ENCODE data around the gene SORL1.

The SORL1 gene

DNA sequence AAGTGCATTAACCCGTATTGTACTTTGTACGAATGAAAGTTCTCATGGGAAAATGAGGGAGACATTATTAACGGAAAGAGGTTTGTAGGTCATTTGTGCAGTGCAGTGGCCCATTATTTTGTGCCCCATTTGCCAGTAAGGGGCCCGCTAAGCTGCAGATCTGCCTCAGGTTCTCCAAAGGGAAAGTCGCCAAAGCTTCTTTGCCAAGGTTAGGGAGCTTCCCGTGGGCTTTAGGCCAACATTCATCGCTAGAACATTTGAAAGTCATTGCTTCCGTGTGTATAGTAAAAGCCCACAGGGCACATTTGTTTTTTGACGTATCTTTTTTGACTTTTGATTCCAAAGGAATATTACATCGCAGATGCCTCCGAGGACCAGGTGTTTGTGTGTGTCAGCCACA is 61.7 kb downstream of the SORL1 start:
- DNase-seq = no peak

DNA sequence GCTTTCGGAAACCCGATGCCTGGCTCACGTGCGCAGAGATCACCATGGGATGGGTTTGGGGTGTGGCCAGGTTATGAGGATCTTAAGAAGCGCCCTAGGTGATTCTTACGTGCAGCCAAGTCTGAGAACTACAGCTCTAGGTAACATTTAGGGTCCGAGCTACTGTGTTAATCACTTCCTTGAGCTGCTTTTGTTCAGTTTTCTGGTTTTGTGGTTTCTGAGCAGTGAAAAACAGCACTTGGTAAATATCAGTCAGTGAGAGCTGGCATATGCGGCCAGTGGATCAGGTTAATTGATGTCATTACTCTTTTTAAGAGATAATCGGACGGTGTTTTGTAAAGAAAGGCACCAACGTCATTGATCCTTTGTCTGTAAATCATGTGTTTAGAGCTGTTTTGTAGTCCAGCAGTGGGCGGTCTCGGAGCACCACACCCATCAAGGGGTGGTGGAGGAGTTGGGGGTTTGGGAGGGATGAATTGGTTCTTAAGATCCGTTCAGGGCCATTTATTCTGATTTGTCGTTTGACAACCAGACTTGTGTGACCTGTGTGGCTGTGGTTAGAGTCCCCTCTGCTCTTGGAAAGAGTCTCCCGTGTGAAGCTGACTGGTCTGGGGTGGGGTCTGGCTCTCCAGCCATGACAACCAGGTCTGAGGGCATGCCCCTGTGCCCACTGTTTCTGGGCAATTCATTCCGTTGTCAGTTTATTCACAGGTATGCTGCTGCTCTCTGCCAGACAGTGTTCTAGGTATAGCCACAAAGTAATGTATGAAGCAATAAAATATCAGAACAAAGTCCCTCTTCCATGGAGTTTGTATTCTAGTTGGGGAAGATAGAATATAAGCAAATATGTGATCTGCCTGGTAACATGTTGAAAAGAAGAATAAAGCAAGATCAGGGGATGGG is 62.6 kb downstream of the SORL1 start:
- DNase-seq = no peak

DNA sequence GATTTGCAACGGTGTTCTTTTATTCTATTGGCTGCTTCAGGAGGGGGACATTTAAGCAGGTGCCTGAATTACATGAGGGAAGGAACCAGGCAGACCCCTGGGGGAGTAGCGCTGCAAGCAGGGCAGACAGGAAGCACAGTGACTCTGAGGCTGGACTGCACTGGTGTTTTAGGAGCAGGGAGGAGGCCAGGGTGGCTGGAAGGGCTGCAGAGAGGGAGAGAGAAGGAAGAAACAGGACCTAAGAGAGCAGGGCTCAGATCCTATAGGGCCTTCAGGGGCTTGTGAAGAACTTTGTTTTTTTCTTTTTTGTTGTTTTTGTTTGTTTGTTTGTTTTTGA is 63.2 kb downstream of the SORL1 start:
- no peak for DNase-seq

DNA sequence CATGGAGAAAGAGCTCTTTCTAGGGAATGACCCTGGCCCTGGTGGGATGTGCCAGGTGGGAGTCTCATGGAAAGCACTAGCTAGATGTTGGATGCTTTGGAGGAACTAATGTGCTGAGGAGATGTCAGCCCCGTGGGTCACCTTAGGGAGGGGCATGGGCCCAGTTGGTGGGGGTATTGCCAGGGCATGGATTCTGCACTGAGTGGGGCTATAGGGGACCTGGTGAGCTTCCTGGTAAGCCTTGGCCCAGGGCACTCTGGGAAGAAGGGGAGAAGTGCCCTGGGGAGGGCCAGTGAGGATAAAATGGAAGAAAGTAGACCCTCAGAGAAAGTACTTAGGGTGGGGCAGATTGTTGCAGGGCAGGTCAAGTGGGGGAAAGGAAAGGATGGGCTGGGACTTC is 65.9 kb downstream of the SORL1 start:
- no peak for DNase-seq

DNA sequence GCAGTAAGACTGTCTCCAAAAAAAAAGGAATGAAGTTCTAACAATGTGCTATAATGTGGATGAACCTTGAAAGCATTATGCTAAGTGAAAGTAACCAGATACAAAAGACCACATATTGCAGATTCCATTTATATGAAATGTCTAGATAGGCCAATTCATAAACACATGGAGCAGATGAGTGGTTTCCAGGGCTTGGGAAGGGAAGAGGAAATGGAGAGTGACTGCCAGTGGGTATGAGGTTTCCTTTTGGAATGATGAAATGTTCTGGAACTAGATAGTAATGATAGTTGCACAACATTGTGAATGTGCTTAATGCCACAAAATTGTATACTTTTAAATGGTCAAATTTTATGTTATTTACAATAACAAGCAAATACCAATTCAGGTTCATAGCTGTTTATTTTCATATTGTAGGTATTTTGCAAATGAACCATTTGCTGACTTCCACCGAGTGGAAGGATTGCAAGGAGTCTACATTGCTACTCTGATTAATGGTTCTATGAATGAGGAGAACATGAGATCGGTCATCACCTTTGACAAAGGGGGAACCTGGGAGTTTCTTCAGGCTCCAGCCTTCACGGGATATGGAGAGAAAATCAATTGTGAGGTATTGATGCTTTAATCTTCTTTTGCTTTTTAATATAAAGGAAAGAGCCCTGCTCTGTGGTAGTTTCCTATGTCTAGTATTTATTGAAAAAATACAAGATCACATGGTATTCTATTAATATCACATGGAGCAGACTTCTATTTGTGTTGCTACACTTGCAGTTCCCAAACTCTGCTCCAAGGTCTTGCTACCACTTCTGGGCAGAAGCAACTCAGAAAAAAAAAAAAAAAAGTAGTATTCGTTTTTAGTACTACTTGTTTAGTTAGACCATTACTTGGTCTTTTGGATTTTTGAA is 68.4 kb downstream of the SORL1 start:
- no peak for DNase-seq

DNA sequence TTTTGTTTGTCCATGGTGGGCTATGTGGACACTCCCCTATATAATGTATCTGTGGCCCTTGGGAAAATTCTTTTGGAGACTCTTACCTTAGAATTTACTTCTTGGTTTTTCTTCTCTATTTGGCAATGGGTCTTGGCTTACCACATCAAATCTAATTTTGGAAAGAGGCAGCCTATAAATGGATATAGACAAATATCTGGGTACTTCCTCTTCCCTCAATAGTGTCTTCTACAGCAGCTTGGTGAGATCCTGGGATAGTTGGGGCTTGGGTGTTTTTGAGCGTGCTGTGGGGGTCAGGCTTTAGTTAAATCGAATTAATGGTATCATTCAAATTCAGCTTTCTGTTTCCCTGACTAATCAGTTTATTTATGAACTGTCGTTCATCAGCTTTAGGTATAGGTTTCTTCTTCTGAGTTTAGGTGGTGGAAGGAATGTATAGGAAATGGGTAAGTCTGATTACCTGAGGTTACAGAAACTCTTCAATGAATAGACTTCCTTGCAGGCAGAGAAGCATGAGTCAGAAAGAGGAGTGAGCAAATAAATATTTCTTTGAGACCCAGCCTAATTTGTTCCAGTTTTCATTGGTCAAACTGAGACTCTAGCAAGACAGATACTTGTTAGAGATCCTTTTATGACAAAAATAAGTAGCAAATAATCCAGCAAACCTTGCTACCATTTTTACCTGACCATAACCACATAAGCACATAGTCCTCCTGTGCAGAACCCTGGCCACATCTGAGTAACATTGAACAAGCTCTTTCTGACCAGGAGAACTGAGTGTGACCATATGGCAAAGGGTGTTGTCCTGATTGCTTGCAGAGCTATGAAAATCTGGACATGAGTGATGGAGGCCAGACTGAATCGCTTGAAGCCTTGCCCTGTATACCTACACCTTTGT is 69.3 kb downstream of the SORL1 start:
- DNase-seq = peak; percentile 27

DNA sequence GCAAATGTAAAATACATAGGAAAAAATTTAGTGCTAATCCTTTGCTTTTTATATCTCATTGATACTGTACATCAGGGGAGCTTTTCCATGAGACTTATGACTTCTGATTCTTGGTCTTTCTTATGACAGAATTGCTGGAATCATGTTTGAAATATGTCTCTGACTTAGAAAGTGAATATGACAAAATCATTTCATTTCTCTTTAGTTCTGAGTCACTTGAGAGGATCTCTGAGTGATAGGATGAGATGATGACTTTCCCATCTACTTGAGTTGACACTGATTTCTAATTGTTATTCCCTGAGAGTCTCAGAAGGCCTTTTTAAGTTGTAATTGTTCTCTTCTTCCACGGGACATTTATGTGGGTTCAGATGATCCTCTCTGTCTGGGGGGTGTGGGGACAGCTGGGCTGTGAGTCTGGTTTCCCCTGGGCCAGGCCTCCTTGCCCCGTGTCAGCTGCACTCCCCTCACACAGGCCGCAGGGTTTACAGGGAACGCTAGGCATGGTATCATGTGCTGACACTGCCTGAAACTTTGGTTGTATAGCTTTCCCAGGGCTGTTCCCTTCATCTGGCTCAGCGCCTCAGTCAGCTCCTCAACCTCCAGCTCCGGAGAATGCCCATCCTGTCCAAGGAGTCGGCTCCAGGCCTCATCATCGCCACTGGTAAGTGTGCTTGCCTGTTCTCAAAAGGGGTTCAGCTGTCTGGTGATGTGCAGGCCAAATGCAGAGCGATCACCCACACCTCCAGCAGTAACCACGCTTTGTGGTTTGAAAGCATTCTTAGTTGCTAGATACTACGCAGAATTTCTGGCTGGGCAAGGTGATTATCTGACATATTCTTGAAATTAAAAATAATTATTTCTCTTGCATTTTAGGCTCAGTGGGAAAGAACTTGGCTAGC is 70.2 kb downstream of the SORL1 start:
- DNase-seq = peak; percentile 14

DNA sequence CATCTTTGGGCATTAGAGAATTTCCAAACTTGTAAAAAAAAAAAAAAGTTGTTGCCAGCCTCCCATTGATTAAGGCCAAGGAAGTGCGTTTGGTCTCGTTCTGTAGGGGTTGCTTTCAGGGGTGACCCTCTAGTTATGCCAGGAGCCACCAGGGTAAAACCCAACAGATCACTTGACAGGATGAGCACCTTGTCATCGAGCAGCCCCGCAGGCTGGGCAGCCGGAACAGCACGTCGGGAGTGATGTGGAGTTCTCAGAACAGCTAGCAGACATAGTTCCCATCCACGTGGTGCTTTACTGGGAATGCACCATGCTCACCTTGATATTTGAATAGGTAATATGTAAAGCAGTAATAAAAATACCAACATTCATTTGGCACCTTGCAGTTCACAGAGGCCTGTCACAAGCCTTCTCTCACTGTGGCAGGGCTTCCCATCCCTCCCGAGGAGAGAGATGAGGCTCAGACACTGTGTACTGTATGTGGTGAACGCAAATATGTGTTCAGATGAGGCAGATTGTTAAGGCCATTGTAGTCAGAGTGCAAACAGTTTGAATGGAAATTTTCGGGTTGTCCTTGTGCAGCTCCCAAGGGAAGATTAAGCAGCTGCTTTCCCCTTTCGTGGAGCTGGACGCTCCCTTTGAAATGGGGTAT is 71.6 kb downstream of the SORL1 start:
- DNase-seq = no peak

DNA sequence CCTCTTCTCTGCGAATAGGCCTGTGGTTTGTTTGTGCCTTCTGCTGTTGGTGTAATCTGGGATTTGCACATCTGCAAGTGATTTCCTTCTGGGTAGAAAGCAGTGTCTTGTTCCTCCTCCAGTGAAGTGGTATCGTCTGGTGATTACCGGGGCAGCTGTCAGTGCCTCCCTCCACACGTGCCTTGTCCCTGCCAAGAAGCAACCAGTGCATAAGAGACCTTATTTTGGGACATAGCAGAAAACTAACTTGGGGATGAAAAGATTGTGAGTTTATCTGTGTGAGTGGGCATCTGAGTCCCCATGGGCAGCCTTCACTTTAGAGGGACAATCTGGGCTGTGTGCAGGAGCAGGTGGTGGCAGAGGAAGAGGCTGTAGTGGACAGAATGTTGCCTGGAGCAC is 72.1 kb downstream of the SORL1 start:
- DNase-seq = no peak

DNA sequence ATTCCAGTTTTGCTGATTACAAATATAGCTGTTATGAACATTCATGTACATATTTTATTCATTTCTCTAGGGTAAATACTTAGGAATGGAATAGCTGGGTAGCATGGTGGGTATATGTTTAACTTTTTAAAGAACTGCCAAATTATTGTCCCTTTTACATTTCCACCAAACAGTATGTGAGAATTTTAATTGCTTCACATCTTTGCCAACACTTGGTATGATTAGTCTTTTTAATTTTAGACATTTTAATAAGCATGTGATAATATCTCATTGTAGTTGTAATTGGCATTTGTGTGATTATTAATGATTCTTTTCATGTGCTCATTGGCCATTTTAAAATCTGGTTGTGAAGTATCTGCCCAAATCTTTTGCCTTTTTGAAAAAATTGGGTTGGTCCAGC is 73.3 kb downstream of the SORL1 start:
- DNase-seq = no peak

DNA sequence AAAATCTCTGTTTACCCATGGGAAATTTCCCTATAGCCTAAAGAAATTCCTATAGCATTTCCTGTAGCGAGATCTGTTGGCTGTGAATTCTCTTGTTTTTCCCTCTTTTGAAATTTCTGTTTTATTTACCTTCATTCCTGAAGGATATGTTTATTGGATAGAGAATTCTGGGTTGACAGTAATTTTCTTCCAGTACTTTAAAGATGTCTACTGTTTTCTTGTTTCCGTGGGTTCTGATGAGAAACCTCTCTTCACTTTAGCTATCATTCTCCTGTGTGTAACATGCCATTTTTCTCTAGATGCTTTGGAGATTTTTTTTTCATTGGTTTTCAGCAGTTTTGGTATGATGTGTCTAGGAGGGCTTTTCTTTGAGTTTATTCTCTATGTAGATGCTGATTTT is 78.1 kb downstream of the SORL1 start:
- DNase-seq = no peak

DNA sequence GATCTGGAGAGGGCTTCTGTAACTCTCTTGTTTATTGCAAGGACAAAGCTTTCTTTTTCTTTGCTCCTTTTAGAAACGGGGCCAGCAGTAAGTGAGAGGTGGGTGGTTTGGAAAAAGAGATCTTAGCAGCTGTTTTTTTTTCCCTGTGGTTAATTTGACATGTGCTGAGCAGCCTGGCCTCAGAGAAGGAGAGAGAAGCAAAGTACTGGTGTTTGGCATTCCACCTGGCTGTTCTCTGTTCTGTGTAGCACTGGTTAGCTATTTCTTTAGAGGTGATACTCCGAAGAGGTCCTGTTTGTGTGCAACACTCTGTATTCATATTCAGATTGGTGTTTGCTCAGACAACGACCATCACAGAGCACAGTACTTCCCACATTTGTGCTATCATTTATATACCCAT is 81.5 kb downstream of the SORL1 start:
- DNase-seq = no peak

DNA sequence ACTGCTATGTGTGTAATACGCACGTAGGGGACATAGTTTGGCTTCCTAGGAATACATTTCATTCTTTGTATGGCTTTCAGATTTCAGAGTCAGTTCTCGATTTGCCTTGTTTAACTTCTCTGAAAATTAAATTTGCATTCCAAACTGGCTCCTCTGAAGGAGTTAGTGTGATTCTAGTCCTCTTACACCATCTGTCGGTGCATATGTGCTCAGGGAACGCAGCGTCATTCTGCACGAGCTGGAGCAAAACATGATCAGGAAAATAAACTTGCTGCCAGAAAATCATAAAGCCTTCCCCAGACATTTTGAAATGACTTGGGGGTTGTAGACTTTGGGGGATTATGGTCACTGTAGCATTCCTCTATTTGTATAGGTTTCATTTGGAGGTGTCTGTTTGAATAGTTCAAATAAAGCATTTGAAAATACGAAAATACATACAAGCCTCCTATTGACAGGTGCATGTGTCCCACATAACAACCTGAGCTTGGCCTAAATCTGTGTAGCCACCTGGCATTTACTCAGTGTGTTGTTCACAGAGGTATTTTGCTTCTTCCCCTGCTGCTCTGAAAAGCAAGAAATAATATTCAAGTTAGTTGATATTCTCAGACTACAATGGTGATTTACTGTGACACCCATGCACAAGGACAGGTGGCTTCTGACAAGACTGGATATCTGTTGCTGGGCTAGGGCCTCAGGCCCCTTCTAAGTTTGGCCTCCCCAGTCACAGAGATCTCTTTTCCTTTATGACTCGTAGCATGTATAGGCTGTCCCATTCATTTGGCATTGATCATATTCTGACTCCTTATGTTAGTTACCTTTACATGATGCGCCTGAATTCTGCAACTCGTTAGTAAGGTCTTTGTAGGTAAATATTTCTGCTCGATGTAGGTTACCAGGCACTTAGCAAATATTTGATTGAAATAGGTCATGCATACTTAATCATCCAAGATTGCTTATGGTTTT is 82.3 kb downstream of the SORL1 start:
- DNase-seq = no peak

DNA sequence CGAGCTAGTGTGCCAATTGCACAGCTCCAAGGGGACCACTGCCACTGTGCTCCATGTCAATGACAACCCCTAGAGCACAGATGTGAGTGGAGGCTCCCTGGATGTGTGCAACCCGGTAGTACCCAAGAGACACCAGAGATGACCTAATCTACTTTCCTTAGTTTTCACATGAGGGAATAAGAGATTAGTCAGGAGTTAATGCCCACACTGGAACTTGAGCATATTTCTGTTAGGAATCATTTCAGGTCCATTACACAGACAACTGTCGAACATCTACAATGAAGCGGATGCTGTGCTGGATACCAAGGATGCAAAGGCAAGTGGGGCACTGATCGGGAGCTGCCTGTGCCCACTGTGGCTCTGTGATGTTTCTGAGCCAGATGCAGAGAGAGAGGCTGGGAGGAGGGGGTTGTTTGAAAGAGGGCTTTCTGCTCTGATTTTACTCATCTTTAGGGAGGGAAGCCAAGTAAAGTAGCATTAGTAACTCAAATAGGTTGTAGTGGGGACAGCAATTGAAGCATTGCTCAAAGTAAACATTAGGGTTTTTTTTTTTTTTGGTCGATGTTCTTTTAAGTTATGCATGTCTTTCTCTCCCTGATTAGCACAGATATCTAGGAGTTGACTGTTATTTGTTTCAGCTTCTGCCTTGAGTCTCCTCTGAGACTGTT is 83.1 kb downstream of the SORL1 start:
- DNase-seq = no peak

DNA sequence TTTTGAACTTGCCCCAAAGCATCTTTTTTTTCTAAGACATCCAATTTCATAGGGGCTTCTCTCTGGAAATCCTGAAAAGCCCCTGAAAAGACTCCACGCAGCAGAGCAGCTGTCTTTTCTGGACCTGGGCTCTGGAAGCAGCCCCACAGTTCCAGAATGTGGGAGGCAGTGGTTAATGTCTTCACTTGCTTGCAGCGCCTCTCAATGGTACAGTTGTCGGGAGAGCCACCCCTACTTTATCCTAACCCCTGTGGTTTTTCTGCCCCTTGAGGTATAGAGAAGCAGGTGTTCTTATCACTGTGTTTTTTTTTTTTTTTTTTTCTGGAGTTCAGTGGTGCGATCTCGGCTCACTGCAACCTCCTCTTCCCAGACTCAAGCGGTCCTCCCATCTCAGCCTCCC is 84.0 kb downstream of the SORL1 start:
- no peak for DNase-seq

DNA sequence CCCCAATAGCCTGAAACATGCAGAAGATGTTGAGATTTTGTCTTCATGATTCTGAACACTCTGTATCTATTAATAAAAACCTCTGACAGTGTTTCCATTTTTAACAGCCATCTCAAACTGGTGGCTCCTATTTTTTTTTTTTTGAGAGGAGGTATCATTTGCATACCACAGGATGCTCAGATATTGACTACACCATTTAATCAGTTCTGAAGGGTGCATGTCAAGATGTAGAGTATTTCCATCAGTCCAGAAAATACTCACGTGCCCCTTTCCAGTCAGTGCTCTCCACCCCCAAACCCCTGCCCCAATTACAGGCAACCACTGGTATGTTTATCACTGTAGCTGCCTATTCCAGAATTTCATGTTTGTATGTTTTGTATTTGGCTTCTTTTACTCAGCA is 85.9 kb downstream of the SORL1 start:
- peak; percentile 12 for DNase-seq

DNA sequence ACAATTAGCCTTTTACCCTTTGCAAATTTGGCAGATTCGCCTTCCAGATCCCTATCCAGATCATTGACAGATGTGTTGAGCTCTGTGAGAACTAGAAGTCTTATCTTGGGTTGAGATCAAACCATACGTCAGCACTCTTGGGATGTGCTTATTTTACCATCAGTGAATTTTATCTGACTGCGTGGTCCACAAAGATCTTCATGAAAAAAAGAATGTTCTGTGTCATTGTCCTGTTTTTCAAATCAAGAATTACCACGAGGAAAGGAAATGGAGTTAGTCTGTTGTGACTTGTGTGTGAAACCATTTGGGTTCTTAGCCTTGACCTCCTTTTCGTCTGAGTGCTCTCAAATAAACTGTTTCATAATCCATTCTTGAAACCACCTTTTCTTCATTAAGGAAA is 86.9 kb downstream of the SORL1 start:
- DNase-seq = peak; percentile 12

DNA sequence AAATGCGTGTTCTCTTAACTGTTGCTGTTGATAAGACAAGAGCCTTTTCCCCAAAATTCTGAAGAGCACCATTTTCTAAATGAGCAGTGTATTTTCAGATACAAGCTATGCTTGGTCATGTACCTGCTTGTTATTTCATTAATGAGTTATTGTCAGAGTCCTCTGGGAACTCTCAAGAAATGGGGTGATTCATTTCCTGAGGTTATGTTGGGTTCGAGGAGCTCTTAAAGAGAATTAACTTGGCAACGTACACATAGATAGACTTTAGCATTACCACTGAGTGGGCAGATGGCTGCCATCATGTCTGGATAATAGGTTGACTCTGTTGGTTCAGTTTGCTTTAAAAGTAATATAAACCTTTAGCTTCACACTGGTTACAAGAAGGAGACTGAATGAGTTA is 88.5 kb downstream of the SORL1 start:
- DNase-seq = no peak

DNA sequence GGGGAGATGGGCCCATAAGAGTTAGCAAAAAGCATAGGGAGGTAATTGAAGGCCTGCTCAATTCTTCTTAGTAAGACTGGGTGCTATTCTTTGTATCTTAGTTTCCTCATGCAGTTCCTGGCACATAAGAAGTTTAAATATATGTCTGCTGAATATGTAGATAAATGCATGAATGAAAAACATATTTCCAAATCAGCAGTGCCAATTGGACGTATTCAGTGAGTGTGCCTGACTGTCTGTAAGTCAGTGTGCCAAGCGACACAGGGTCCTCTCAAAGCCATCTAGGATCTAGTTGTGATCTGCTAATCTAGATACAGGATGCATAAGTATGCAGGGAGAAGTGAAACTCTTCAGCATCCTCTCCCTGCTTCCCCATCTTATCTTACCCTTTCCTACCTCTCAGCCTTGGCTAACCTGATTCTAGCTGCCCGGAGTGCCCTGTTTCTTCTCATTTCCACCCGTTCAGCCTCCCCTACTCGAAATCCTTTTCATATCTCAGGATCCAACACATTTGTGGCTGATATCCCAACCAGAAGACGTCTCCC is 91.8 kb downstream of the SORL1 start:
- DNase-seq = no peak

All from activated CD4-positive, alpha-beta T cell treated with anti-CD3 and anti-CD28 coated beads, Interleukin-2, Interleukin-6, amounts not matched to agents 100 ng/mL and 50 ng/mL, durations not matched to agents 16 hours and 8 hours (primary cell).